HEK293T (cell line): ENCODE data around the gene ZDHHC15.

ENCODE experiments used
- ARNT ChIP-seq: fragments of 450-650 bp; IDR thresholded peaks from 2 replicates; pipeline ENCODE4 v1.6.1; 2017; ENCODE audit warnings: mild to moderate bottlenecking
- BHLHE40 ChIP-seq: fragments of 450-650 bp; IDR thresholded peaks from 2 replicates; pipeline ENCODE4 v1.6.1; 2016; ENCODE audit warnings: mild to moderate bottlenecking, moderate library complexity, borderline replicate concordance
- ELF4 ChIP-seq: fragments of 450-650 bp; IDR thresholded peaks from 2 replicates; pipeline ENCODE4 v1.6.1; 2017; ENCODE audit warnings: antibody characterized with exemption
- FOXA1 ChIP-seq: fragments of 450-650 bp; IDR thresholded peaks from 2 replicates; pipeline ENCODE4 v1.6.1; 2016; ENCODE audit warnings: mild to moderate bottlenecking
- FOXK2 ChIP-seq: fragments of 450-650 bp; IDR thresholded peaks from 2 replicates; pipeline ENCODE4 v1.6.1; 2016; ENCODE audit warnings: mild to moderate bottlenecking
- FOXM1 ChIP-seq: fragments of 450-650 bp; IDR thresholded peaks from 2 replicates; pipeline ENCODE4 v1.6.1; 2017; ENCODE audit warnings: mild to moderate bottlenecking, borderline replicate concordance
- HDGF ChIP-seq: fragments of 450-650 bp; IDR thresholded peaks from 2 replicates; pipeline ENCODE4 v1.6.1; 2017; ENCODE audit warnings: antibody characterized with exemption, borderline replicate concordance
- LEF1 ChIP-seq: fragments of 450-650 bp; IDR thresholded peaks from 2 replicates; pipeline ENCODE4 v1.6.1; 2017; ENCODE audit warnings: mild to moderate bottlenecking, borderline replicate concordance
- NFRKB ChIP-seq: fragments of 450-650 bp; IDR thresholded peaks from 2 replicates; pipeline ENCODE4 v1.6.1; 2016; ENCODE audit warnings: mild to moderate bottlenecking, moderate library complexity
- SP1 ChIP-seq: fragments of 450-650 bp; IDR thresholded peaks from 2 replicates; pipeline ENCODE4 v1.6.1; 2017
- SUZ12 ChIP-seq: fragments of 450-650 bp; IDR thresholded peaks from 2 replicates; pipeline ENCODE4 v1.6.1; 2016; ENCODE audit warnings: mild to moderate bottlenecking
- ZNF384 ChIP-seq: fragments of 450-650 bp; IDR thresholded peaks from 2 replicates; pipeline ENCODE4 v1.6.1; 2016

GRCh38 chrX:75522565-75523431 is at the start of gene ZDHHC15:
- TF ChIP-seq BHLHE40 (no peak), NFRKB (no peak), FOXK2 (no peak), SUZ12 (no peak), ELF4 (no peak), ZNF384 (no peak), SP1 (no peak), FOXM1 (no peak), LEF1 (no peak), FOXA1 (no peak), ARNT (no peak), HDGF (no peak)
